ENCODE data around the gene LEFTY1.

DNA sequence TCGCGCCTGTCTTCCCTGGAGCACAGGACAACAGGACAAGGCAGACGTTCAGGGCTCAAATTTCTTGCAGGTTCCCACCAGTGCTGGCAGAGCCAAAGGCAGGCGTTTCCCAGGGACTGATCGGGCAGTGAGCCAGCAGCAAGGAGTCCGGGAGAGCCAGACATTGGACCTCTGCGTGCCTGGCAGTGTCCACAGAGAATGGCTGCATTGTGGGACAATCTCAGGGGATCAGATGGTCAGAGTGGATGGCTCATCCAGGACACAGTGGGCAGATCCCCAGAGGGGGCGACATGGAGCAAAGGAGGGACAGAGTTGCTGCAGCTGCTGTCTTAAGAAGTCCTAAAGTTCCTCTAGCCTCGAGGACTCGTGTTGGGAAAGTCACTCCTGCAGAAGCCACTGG lies 11.4 kb downstream of the LEFTY1 start:
- TF ChIP-seq EZH2 (IDR thresholded peaks at IDR 0.05; ENCODE audit: low read length, unreplicated experiment) (no peak), CTCF (conservative IDR thresholded peaks at IDR 0.05; ENCODE audit: low read depth, low read length) (peak; percentile 79), EZH2phosphoT487 (IDR thresholded peaks at IDR 0.05; ENCODE audit: borderline replicate concordance, low read length) (no peak)
